Right lobe of liver (tissue), 4 donors: ENCODE data around the gene RCN2.

Experiments used
- CTCF ChIP-seq, 4 donors: fragments of 200-600 bp in 3 of 4; fragments of 450-650 bp in 1 of 4; IDR thresholded peaks; one replicate each; pipeline versions ENCODE4 v1.5.1 to v1.8.0; 2016 to 2022; ENCODE audit warnings: antibody characterized with exemption in 4 of 4, mild to moderate bottlenecking in 2 of 4
- POLR2A ChIP-seq: fragments of 450-650 bp; IDR thresholded peaks from one replicate; pipeline ENCODE4 v1.6.1; 2017; ENCODE audit warnings: antibody characterized with exemption, mild to moderate bottlenecking
- donor health status: DM: no; HTN: no; CAD: no.
- donor health status: DM: no; HTN: no; CAD: no.
- donor health status: DM: no; HTN: yes; CAD: no.

- TF ChIP-seq CTCF (IDR thresholded peaks at IDR 0.05) (no peak), POLR2A (no peak)
These were observed 8.2 kb downstream of the RCN2 start for GRCh38 chr15:76939715-76940114.
